IMR-90 (cell line): ENCODE results near the gene FADD. TPM values are rescaled to one million over a fixed set of nuclear protein-coding genes. Genes with fewer than 3 reads are reported as not detected.

ENCODE experiments used
- ATAC-seq: fragments of 200-7000 bp; cut with Tn5 transposase; 2 replicates; pipeline ENCODE4 v1.9.1; 2020; ENCODE audit warnings: low read depth, mild to moderate bottlenecking, moderate library complexity
- BruUV-seq: library from RNA; stranded (reverse); fragments of 400-500 nt; replicated peaks from 2 replicates; lab custom pipeline; 2021; lab: Mats Ljungman, UMichigan
- CTCF ChIA-PET: fragments of 300-600 bp; formaldehyde crosslinking; extraction: SDS; loops from one replicate; lab custom pipeline; 2021; ENCODE audit warnings: antibody characterized with exemption; lab: Yijun Ruan, JAX
- POLR2A ChIA-PET: fragments of 300-600 bp; sonication (Branson Sonifier 250); formaldehyde crosslinking; loops from one replicate; lab custom pipeline; 2022; ENCODE audit warnings: antibody characterized with exemption; ENCODE audit not compliant: unreplicated experiment; lab: Charles Lee
- DNase-seq: peaks from one replicate; pipeline ENCODE4 v3.0.0; 2013
- H2AFZ ChIP-seq: replicated peaks from 2 replicates; pipeline ENCODE3; 2013; ENCODE audit warnings: low read length, mild to moderate bottlenecking; ENCODE audit not compliant: poor library complexity
- H2AK5ac ChIP-seq: 2 replicates; pipeline ENCODE4 v1.6.1; 2013; ENCODE audit warnings: low read depth, low read length, inconsistent platforms
- H2AK9ac ChIP-seq: replicated peaks from 2 replicates; pipeline ENCODE3; 2013; ENCODE audit warnings: mild to moderate bottlenecking, low read depth, low read length, moderate library complexity; ENCODE audit not compliant: poor library complexity
- H2BK120ac ChIP-seq: 2 replicates; pipeline ENCODE4 v1.6.1; 2013; ENCODE audit warnings: low read depth, low read length, inconsistent platforms
- H2BK15ac ChIP-seq: 3 replicates; pipeline ENCODE4 v1.6.1; 2013; ENCODE audit warnings: low read depth, low read length, inconsistent platforms
- H2BK20ac ChIP-seq: 2 replicates; pipeline ENCODE4 v1.6.1; 2013; ENCODE audit warnings: low read depth, mild to moderate bottlenecking, inconsistent platforms, low read length, moderate library complexity
- H2BK5ac ChIP-seq: 2 replicates; pipeline ENCODE4 v1.6.1; 2013; ENCODE audit warnings: mild to moderate bottlenecking, low read depth, low read length, inconsistent platforms; ENCODE audit not compliant: poor library complexity, severe bottlenecking
- H3K14ac ChIP-seq: replicated peaks from 2 replicates; pipeline ENCODE4 v1.6.1; 2013; ENCODE audit warnings: low read depth, low read length, inconsistent platforms
- H3K18ac ChIP-seq: 2 replicates; pipeline ENCODE4 v1.6.1; 2013; ENCODE audit warnings: low read depth, low read length, control low read depth
- H3K23ac ChIP-seq: 2 replicates; pipeline ENCODE4 v1.6.1; 2013; ENCODE audit warnings: low read depth, low read length, inconsistent platforms
- H3K27ac ChIP-seq: 2 replicates; pipeline ENCODE4 v1.5.1; 2013; ENCODE audit warnings: mild to moderate bottlenecking, control low read depth, low read length; ENCODE audit not compliant: insufficient read depth
- H3K27me3 ChIP-seq: 2 replicates; pipeline ENCODE4 v1.6.1; 2013; ENCODE audit warnings: low read length; ENCODE audit not compliant: control insufficient read depth, insufficient read depth
- H3K36me3 ChIP-seq: 2 replicates; pipeline ENCODE4 v1.6.1; 2013; ENCODE audit warnings: low read length, mixed read lengths; ENCODE audit not compliant: control insufficient read depth, insufficient read depth
- H3K4ac ChIP-seq: 2 replicates; pipeline ENCODE4 v1.6.1; 2013; ENCODE audit warnings: low read depth, low read length, inconsistent platforms
- H3K4me1 ChIP-seq: 2 replicates; pipeline ENCODE4 v1.6.1; 2013; ENCODE audit warnings: low read length, mixed read lengths; ENCODE audit not compliant: control insufficient read depth, insufficient read depth
- H3K4me2 ChIP-seq: 2 replicates; pipeline ENCODE4 v1.6.1; 2013; ENCODE audit warnings: low read depth, mild to moderate bottlenecking, control low read depth, low read length, moderate library complexity
- H3K4me3 ChIP-seq: 2 replicates; pipeline ENCODE4 v1.5.1; 2013; ENCODE audit warnings: low read depth, mild to moderate bottlenecking, control low read depth, low read length, moderate library complexity; ENCODE audit not compliant: insufficient read depth
- H3K56ac ChIP-seq: 2 replicates; pipeline ENCODE4 v1.6.1; 2013; ENCODE audit warnings: low read length, inconsistent platforms; ENCODE audit not compliant: insufficient read depth; ENCODE audit errors: extremely low read depth
- H3K79me1 ChIP-seq, 2 experiments: 2 replicates each; pipeline ENCODE4 v1.6.1; 2013; ENCODE audit warnings: low read length in 2 of 2, inconsistent platforms in 1 of 2, low read depth in 1 of 2
- H3K9ac ChIP-seq: 2 replicates; pipeline ENCODE4 v1.6.1; 2013; ENCODE audit warnings: low read depth, low read length, control low read depth
- H3K9me1 ChIP-seq: 2 replicates; pipeline ENCODE4 v1.6.1; 2013; ENCODE audit warnings: low read length, inconsistent platforms; ENCODE audit not compliant: insufficient read depth
- H3K9me3 ChIP-seq: 2 replicates; pipeline ENCODE4 v1.6.1; 2013; ENCODE audit warnings: low read length; ENCODE audit not compliant: control insufficient read depth, insufficient read depth
- H4K20me1 ChIP-seq: 2 replicates; pipeline ENCODE4 v1.6.1; 2013; ENCODE audit warnings: low read length, inconsistent platforms; ENCODE audit not compliant: insufficient read depth
- H4K5ac ChIP-seq: 2 replicates; pipeline ENCODE4 v1.6.1; 2013; ENCODE audit warnings: mild to moderate bottlenecking, low read depth, low read length, control low read depth
- H4K8ac ChIP-seq, 2 experiments: 2 replicates each; pipeline ENCODE4 v1.6.1; 2013; ENCODE audit warnings: low read depth in 2 of 2, low read length in 2 of 2, control low read depth in 1 of 2, inconsistent platforms in 1 of 2
- H4K91ac ChIP-seq: 2 replicates; pipeline ENCODE4 v1.6.1; 2013; ENCODE audit warnings: low read depth, low read length, inconsistent platforms; ENCODE audit not compliant: insufficient read depth
- RFX5 ChIP-seq: IDR thresholded peaks from 2 replicates; pipeline ENCODE4 v1.8.0; 2012; ENCODE audit warnings: low read depth, mild to moderate bottlenecking, low read length, moderate library complexity
- WGBS, 2 experiments: methylation state at CpG; one replicate each; pipeline versions ENCODE4 v1.1.5 to v1.1.7; 2013; ENCODE audit warnings: missing lambda C conversion rate in 2 of 2; ENCODE audit not compliant: insufficient read length in 1 of 2; ENCODE audit errors: extremely low coverage in 2 of 2; 5-methylcytosine and 5-hydroxymethylcytosine counted together
- dilution Hi-C: fragments of 300-500 bp; cut with HindIII; formaldehyde crosslinking; loops from one replicate; pipeline ENCODE4 v1.14.3; 2018; ENCODE audit warnings: low sequenced_read_pairs; ENCODE audit not compliant: unreplicated experiment
- in situ Hi-C: fragments of 300-500 bp; cut with MboI; formaldehyde crosslinking; loops from 3 replicates; pipeline ENCODE4 v1.14.3; 2019; ENCODE audit warnings: low sequenced_read_pairs, inconsistent platforms, mixed read lengths
- intact Hi-C: fragments of 100-400 bp; cut with micrococcal nuclease; formaldehyde crosslinking; loops from 2 replicates; pipeline ENCODE4 v1.10.0; 2022
- polyA plus RNA-seq, 3 experiments: library from polyadenylated mRNA; depleted of rRNA; stranded (reverse); fragments of >200 nt; gene quantifications; 2 replicates each; pipeline ENCODE4 v1.2.3, GENCODE V29; 2012; ENCODE audit warnings: low replicate concordance in 1 of 3
- total RNA-seq: library from RNA; depleted of rRNA; stranded (reverse); fragments of >200 nt; gene quantifications from 2 replicates; pipeline ENCODE4 v1.2.3, GENCODE V29; 2012

FADD gene
- total and polyA plus RNA-seq, 2 of the 4 experiments (the other 2 are of a cell fraction), result 38.1 to 44.4 TPM

DNA sequence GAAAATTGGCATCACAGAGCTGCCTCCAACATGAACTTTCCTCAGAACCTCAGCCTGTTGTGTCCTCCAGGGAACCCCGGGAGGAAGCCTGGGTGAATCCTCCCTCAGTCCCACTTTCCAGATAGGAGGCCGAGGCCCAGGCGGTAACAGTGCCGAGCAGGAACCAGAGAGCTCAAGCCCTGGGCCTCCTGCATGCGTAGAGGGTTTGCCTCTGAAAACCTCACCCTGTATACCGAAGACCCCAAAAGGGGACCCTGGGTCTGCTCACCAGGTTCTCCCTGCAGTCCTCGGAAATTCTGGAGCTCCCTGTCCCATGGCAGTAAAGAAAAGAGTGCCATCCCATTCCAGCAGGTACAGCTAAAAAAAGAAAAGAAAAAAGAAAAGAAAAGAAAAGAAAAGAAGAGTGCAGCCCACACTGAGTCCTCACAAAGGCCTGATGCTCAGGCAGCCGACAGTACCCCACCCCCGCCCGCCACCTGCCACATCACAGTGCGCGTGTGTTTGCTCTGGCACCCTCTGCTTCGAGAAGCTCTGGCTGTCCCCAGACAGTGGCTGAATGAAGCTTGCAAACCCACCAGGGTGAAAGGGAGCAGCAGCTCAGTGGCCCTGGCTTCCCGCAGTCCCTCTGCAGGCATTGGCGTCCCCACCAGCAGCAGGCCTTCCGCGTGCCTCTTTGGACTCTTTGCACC, 28.4 kb upstream of the FADD start:
- H3K4ac ChIP-seq, result no peak overlapping the region
- no peak overlapping the region for H3K4me2 ChIP-seq
- no peaks in the 10 kb centered on the region for H3K27me3 ChIP-seq
- H2AK9ac ChIP-seq, result no peak overlapping the region
- no peaks in the 10 kb centered on the region for H3K9me1 ChIP-seq
- no peak for TF ChIP-seq RFX5
- no peak overlapping the region for H4K5ac ChIP-seq
- no peak overlapping the region for H3K18ac ChIP-seq
- no peaks in the 10 kb centered on the region for H4K20me1 ChIP-seq
- 97% methylated on average over 4 of the region's 17 CpGs; no CpG with 5 or more reads in 1 of the 2 experiments for WGBS, 2 experiments
- H3K36me3 ChIP-seq, result peaks cover 8% of the 10 kb centered on the region; the same call in 1 of the 2 replicates
- no peak overlapping the region for H3K4me3 ChIP-seq
- no peak overlapping the region for H2BK15ac ChIP-seq
- no peak for DNase-seq
- no peaks in the 10 kb centered on the region for H3K4me1 ChIP-seq
- no peak for ATAC-seq
- H2AFZ ChIP-seq, result no peak overlapping the region
- ChIA-PET POLR2A (no interaction called here), CTCF (no interaction called here)
- intact Hi-C loops, result no loop called here
- H3K9ac ChIP-seq, result no peak overlapping the region
- no peaks in the 10 kb centered on the region for H3K9me3 ChIP-seq
- H2AK5ac ChIP-seq, result no peak overlapping the region
- H3K14ac ChIP-seq, result no peak overlapping the region
- H2BK5ac ChIP-seq, result no peak overlapping the region
- H4K91ac ChIP-seq, result no peak overlapping the region
- H2BK120ac ChIP-seq, result no peak overlapping the region
- no peak overlapping the region for H3K56ac ChIP-seq
- in situ Hi-C loops, result loop anchor here (25.0 kb wide), 1 partner anchor 1062 kb away; no protein-coding TSS in a partner anchor
- BruUV-seq, result no TSS peak
- no peaks in the 10 kb centered on the region for H3K79me1 ChIP-seq
- no peak overlapping the region for H3K27ac ChIP-seq
- no peak overlapping the region for H4K8ac ChIP-seq
- no peak overlapping the region for H3K23ac ChIP-seq
- H2BK20ac ChIP-seq, result no peak overlapping the region
- dilution Hi-C loops, result loop anchor here (25.0 kb wide), 1 partner anchor 262 kb away; no protein-coding TSS in a partner anchor
